ENCODE data around the gene NAPG. TPM values are rescaled to one million over a fixed set of nuclear protein-coding genes. Genes with fewer than 3 reads are reported as not detected.

NAPG gene
- total RNA-seq, 1 experiment from 2014 or later: 28.0 TPM

GRCh38 chr18:10521566-10521965, 4.3 kb upstream of the NAPG start:
- RAD21 ChIA-PET (ENCODE audit: low non-redundant PET in 1 of 2, low total read pairs in 2 of 2, uncharacterized antibody in 2 of 2, unreplicated experiment in 2 of 2): no interaction called here
- CTCF ChIA-PET: no interaction called here
- DNase-seq (ENCODE audit: low read depth, low spot score) (no peak), ATAC-seq (no peak)
- Histone ChIP-seq H3K4me2 (ENCODE audit: low read length) (no peak overlapping the region), H3K79me2 (ENCODE audit: insufficient read depth, low read length) (peaks cover 4% of the 10 kb centered on the region), H3K9ac (ENCODE audit: low read length) (no peak overlapping the region), H4K20me1 (ENCODE audit: insufficient read depth) (no peaks in the 10 kb centered on the region), H3K27me3 (ENCODE audit: insufficient read depth, low read length) (peaks cover 17% of the 10 kb centered on the region; the same call in 1 of the 2 replicates), H2AFZ (ENCODE audit: low read depth, low read length, poor library complexity, severe bottlenecking) (no peak overlapping the region), H3K36me3 (ENCODE audit: control insufficient read depth in 1 of 2, insufficient read depth in 2 of 2, low read length in 2 of 2) (no peaks in the 10 kb centered on the region), H3K4me3 (replicated peaks in 1 of 2; ENCODE audit: low read depth in 1 of 2, low read length in 2 of 2) (no peak overlapping the region), H3K4me1 (ENCODE audit: control insufficient read depth in 1 of 2, insufficient read depth in 2 of 2, low read length in 2 of 2) (peaks cover 2 to 9% of the 10 kb centered on the region in 2 experiments; a peak in 3 of 4 replicates), H3K9me2 (ENCODE audit: insufficient read depth) (no peaks in the 10 kb centered on the region), H3K27ac (ENCODE audit: low read depth, low read length) (no peak overlapping the region), H3K9me3 (ENCODE audit: control insufficient read depth in 1 of 2, insufficient read depth in 1 of 2, low read depth in 1 of 2, low read length in 2 of 2) (no peaks in the 10 kb centered on the region)
- POLR2A ChIA-PET: no interaction called here
- no TSS peak for BruUV-seq (replicated peaks)
- no peak for TF ChIP-seq EZH2phosphoT487 (IDR thresholded peaks at IDR 0.05; ENCODE audit: borderline replicate concordance)
- no peak for TF ChIP-seq CBX3 (IDR thresholded peaks at IDR 0.05; ENCODE audit: low read depth)
- TF ChIP-seq POLR2A (IDR thresholded peaks at IDR 0.05; ENCODE audit: borderline replicate concordance, extremely low read depth, insufficient read depth, insufficient read length): no peak
- no peak for TF ChIP-seq RAD21 (IDR thresholded peaks at IDR 0.05; ENCODE audit: low read depth)
- TF ChIP-seq FOSL1 (IDR thresholded peaks at IDR 0.05; ENCODE audit: low read depth): no peak
- no peak for TF ChIP-seq ZBTB33 (IDR thresholded peaks at IDR 0.05; ENCODE audit: extremely low read depth, insufficient replicate concordance, low read length)
- TF ChIP-seq ZFX (IDR thresholded peaks at IDR 0.05): no peak
- TF ChIP-seq EZH2 (IDR thresholded peaks at IDR 0.05): no peak
- TF ChIP-seq ZNF274 (IDR thresholded peaks at IDR 0.05; ENCODE audit: low read depth, low read length): no peak
- TF ChIP-seq EGR1 (IDR thresholded peaks at IDR 0.05; ENCODE audit: low read depth): no peak
- TF ChIP-seq CTCF (IDR thresholded peaks at IDR 0.05 in 2 of 3, conservative IDR thresholded peaks at IDR 0.05 in 1 of 3; ENCODE audit: borderline replicate concordance in 1 of 3, insufficient read depth in 1 of 3, low read depth in 2 of 3, low read length in 2 of 3): no peak
- no peak for TF ChIP-seq REST (IDR thresholded peaks at IDR 0.05; ENCODE audit: low read depth)
- no peak for TF ChIP-seq TCF7L2 (IDR thresholded peaks at IDR 0.05; ENCODE audit: borderline replicate concordance, extremely low read depth, insufficient read depth, insufficient read length)
- TF ChIP-seq JUND (IDR thresholded peaks at IDR 0.05): no peak
- intact Hi-C loops (cut with micrococcal nuclease): no loop called here

Measured in HCT116 (cell line).